ENCODE results near the gene CLNK. TPM values are rescaled to one million over a fixed set of nuclear protein-coding genes. Genes with fewer than 3 reads are reported as not detected.

The CLNK gene
- total RNA-seq, 1 experiment from 2014 or later = not detected

- H3K4me1 ChIP-seq (ENCODE audit: control insufficient read depth in 1 of 2, insufficient read depth in 2 of 2, low read length in 2 of 2) = no peaks in the 10 kb centered on the region
- ChIA-PET POLR2A (no interaction called here), CTCF (no interaction called here)
Measured at GRCh38 chr4:10492464-10492863, 192.1 kb downstream of the CLNK start.

DNA sequence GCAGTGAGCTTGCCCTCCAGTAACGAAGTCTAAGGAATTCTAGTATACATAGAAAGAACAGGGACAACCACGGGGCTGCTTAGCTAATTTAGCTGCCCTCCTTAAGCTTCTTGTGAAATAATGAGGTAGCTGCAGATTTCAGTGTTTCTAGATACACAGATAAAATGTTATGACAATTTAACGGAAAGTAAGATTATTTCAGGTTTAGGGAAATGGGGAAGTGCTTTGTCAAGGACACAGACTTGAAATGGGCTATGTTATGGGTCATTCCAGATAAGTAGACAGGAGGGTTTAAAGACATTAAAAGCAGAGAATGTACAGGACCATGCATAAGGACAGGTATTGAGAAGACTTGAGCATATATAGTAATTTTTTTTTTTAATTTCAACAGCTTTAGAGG, 193.2 kb downstream of the CLNK start:
- BruUV-seq (replicated peaks) = no TSS peak
- Histone ChIP-seq H3K79me2 (ENCODE audit: insufficient read depth, low read length) (no peaks in the 10 kb centered on the region), H3K4me1 (ENCODE audit: control insufficient read depth in 1 of 2, insufficient read depth in 2 of 2, low read length in 2 of 2) (no peaks in the 10 kb centered on the region), H3K4me3 (replicated peaks in 1 of 2; ENCODE audit: low read depth in 1 of 2, low read length in 2 of 2) (no peak overlapping the region), H3K36me3 (ENCODE audit: control insufficient read depth in 1 of 2, insufficient read depth in 2 of 2, low read length in 2 of 2) (no peaks in the 10 kb centered on the region), H3K4me2 (ENCODE audit: low read length) (no peak overlapping the region), H3K9me3 (ENCODE audit: control insufficient read depth in 1 of 2, insufficient read depth in 1 of 2, low read depth in 1 of 2, low read length in 2 of 2) (no peaks in the 10 kb centered on the region), H3K9me2 (ENCODE audit: insufficient read depth) (no peaks in the 10 kb centered on the region), H4K20me1 (ENCODE audit: insufficient read depth) (no peaks in the 10 kb centered on the region), H2AFZ (ENCODE audit: low read depth, low read length, poor library complexity, severe bottlenecking) (no peak overlapping the region), H3K9ac (ENCODE audit: low read length) (no peak overlapping the region), H3K27ac (ENCODE audit: low read depth, low read length) (no peak overlapping the region), H3K27me3 (ENCODE audit: insufficient read depth, low read length) (no peaks in the 10 kb centered on the region)
- ChIA-PET RAD21 (ENCODE audit: low non-redundant PET in 1 of 2, low total read pairs in 2 of 2, uncharacterized antibody in 2 of 2, unreplicated experiment in 2 of 2) (no interaction called here), CTCF (no interaction called here), POLR2A (no interaction called here)
- ATAC-seq (no peak), DNase-seq (ENCODE audit: low read depth, low spot score) (no peak)
- intact Hi-C loops (cut with micrococcal nuclease) = no loop called here
- no peak for TF ChIP-seq TCF7L2 (IDR thresholded peaks at IDR 0.05; ENCODE audit: borderline replicate concordance, extremely low read depth, insufficient read depth, insufficient read length)
- no peak for TF ChIP-seq CBX3 (IDR thresholded peaks at IDR 0.05; ENCODE audit: low read depth)
- no peak for TF ChIP-seq EZH2 (IDR thresholded peaks at IDR 0.05)
- TF ChIP-seq ATF3 (IDR thresholded peaks at IDR 0.05) = no peak
- TF ChIP-seq FOSL1 (IDR thresholded peaks at IDR 0.05; ENCODE audit: low read depth) = no peak

More at GRCh38 chr4:10492464-10492863, 192.1 kb downstream of the CLNK start:
- BruUV-seq (replicated peaks) = no TSS peak
- Histone ChIP-seq H2AFZ (ENCODE audit: low read depth, low read length, poor library complexity, severe bottlenecking) (no peak overlapping the region), H4K20me1 (ENCODE audit: insufficient read depth) (no peaks in the 10 kb centered on the region), H3K36me3 (ENCODE audit: control insufficient read depth in 1 of 2, insufficient read depth in 2 of 2, low read length in 2 of 2) (no peaks in the 10 kb centered on the region), H3K79me2 (ENCODE audit: insufficient read depth, low read length) (no peaks in the 10 kb centered on the region), H3K9me3 (ENCODE audit: control insufficient read depth in 1 of 2, insufficient read depth in 1 of 2, low read depth in 1 of 2, low read length in 2 of 2) (no peaks in the 10 kb centered on the region), H3K27me3 (ENCODE audit: insufficient read depth, low read length) (no peaks in the 10 kb centered on the region), H3K27ac (ENCODE audit: low read depth, low read length) (no peak overlapping the region), H3K4me2 (ENCODE audit: low read length) (no peak overlapping the region), H3K9ac (ENCODE audit: low read length) (no peak overlapping the region), H3K4me3 (replicated peaks in 1 of 2; ENCODE audit: low read depth in 1 of 2, low read length in 2 of 2) (no peak overlapping the region), H3K9me2 (ENCODE audit: insufficient read depth) (no peaks in the 10 kb centered on the region)
- no peak for ATAC-seq
- no peak for TF ChIP-seq ZBTB33 (IDR thresholded peaks at IDR 0.05; ENCODE audit: extremely low read depth, insufficient replicate concordance, low read length)
- TF ChIP-seq SP1 (IDR thresholded peaks at IDR 0.05; ENCODE audit: low read depth) = no peak
- TF ChIP-seq POLR2AphosphoS5 (IDR thresholded peaks at IDR 0.05; ENCODE audit: low read depth, low read length) = no peak
- no peak for TF ChIP-seq YY1 (IDR thresholded peaks at IDR 0.05; ENCODE audit: extremely low read depth, insufficient replicate concordance, low read depth, low read length)
- TF ChIP-seq ELF1 (IDR thresholded peaks at IDR 0.05; ENCODE audit: borderline replicate concordance, low read depth) = no peak
- no peak for TF ChIP-seq EZH2 (IDR thresholded peaks at IDR 0.05)
- no peak for DNase-seq (ENCODE audit: low read depth, low spot score)
- intact Hi-C loops (cut with micrococcal nuclease) = no loop called here
- RAD21 ChIA-PET (ENCODE audit: low non-redundant PET in 1 of 2, low total read pairs in 2 of 2, uncharacterized antibody in 2 of 2, unreplicated experiment in 2 of 2) = no interaction called here

Data from HCT116 (cell line).